SK-N-SH (cell line): ENCODE data around the gene TRNAU1AP. TPM values are rescaled to one million over a fixed set of nuclear protein-coding genes. Genes with fewer than 3 reads are reported as not detected.

Experiments
- CTCF ChIA-PET: fragments of 300-600, 350-600 bp; formaldehyde crosslinking; extraction: SDS; loops from one replicate; lab custom pipeline; 2021; lab: Yijun Ruan, JAX
- POLR2A ChIA-PET: fragments of 350-600 bp; sonication (Branson Sonifier 250); formaldehyde crosslinking; extraction: SDS; loops from one replicate; lab custom pipeline; 2020; ENCODE audit warnings: antibody characterized with exemption, inconsistent platforms; lab: Yijun Ruan, JAX
- DNase-seq: peaks from one replicate; pipeline ENCODE4 v3.0.0; 2012
- H2AFZ ChIP-seq: fragments of 200-600 bp; sonication (generic); 2 replicates; pipeline ENCODE4 v1.8.1; 2016; ENCODE audit warnings: antibody characterized with exemption, mild to moderate bottlenecking, low read depth
- H3F3A ChIP-seq: fragments of 200-600 bp; sonication (generic); replicated peaks from 2 replicates; pipeline ENCODE3; 2016; ENCODE audit warnings: antibody characterized with exemption, mild to moderate bottlenecking; ENCODE audit not compliant: insufficient read depth
- H3K27ac ChIP-seq, 2 experiments: fragments of 200-500 bp in 1 of 2; fragments of 200-600 bp in 1 of 2; sonication (Bioruptor generic) in 1 of 2; sonication (generic), shearing (Covaris generic) in 1 of 2; 2 replicates each; pipeline versions ENCODE4 v1.5.1 to v1.6.1; 2014 to 2016; ENCODE audit warnings: low read depth in 2 of 2, inconsistent platforms in 1 of 2, low read length in 1 of 2, mild to moderate bottlenecking in 1 of 2, mixed read lengths in 1 of 2
- H3K27me3 ChIP-seq: fragments of 200-600 bp; sonication (generic), shearing (Covaris generic); 2 replicates; pipeline ENCODE4 v1.6.1; 2016; ENCODE audit warnings: mixed run types; ENCODE audit not compliant: insufficient read depth
- H3K36me3 ChIP-seq, 2 experiments: fragments of 200-500 bp in 1 of 2; fragments of 200-600 bp in 1 of 2; sonication (Bioruptor generic) in 1 of 2; sonication (generic) in 1 of 2; replicated peaks in 1 of 2; 2 replicates each; pipeline versions ENCODE3 to v1.5.1; 2014 to 2016; ENCODE audit warnings: low read length in 1 of 2, mild to moderate bottlenecking in 1 of 2; ENCODE audit not compliant: insufficient read depth in 2 of 2, control insufficient read depth in 1 of 2
- H3K4me1 ChIP-seq, 2 experiments: fragments of 200-500 bp in 1 of 2; fragments of 200-600 bp in 1 of 2; sonication (Bioruptor generic) in 1 of 2; sonication (generic), shearing (Covaris generic) in 1 of 2; 2 replicates each; pipeline versions ENCODE4 v1.5.1 to v1.6.1; 2014 to 2016; ENCODE audit warnings: low read depth in 1 of 2, low read length in 1 of 2, mixed run types in 1 of 2; ENCODE audit not compliant: insufficient read depth in 2 of 2, control insufficient read depth in 1 of 2
- H3K4me2 ChIP-seq: fragments of 200-600 bp; sonication (generic), shearing (Covaris generic); 2 replicates; pipeline ENCODE4 v1.6.1; 2017; ENCODE audit warnings: mixed run types
- H3K4me3 ChIP-seq, 2 experiments: fragments of 200-500 bp in 1 of 2; fragments of 200-600 bp in 1 of 2; sonication (Bioruptor generic) in 1 of 2; sonication (generic), shearing (Covaris generic) in 1 of 2; 2 replicates each; pipeline versions ENCODE4 v1.5.1 to v1.8.1; 2014 to 2016; ENCODE audit warnings: low read depth in 2 of 2, inconsistent platforms in 1 of 2, low read length in 1 of 2, mild to moderate bottlenecking in 1 of 2, mixed read lengths in 1 of 2, moderate library complexity in 1 of 2
- H3K79me2 ChIP-seq: fragments of 200-600 bp; sonication (generic); 2 replicates; pipeline ENCODE4 v1.8.1; 2017; ENCODE audit warnings: mild to moderate bottlenecking; ENCODE audit not compliant: insufficient read depth
- H3K9ac ChIP-seq: fragments of 200-600 bp; sonication (generic); 2 replicates; pipeline ENCODE4 v1.6.1; 2017; ENCODE audit warnings: mixed run types
- H3K9me2 ChIP-seq: fragments of 200-600 bp; sonication (generic); 2 replicates; pipeline ENCODE4 v1.6.1; 2017; ENCODE audit warnings: mixed run types
- H3K9me3 ChIP-seq: fragments of 200-600 bp; sonication (generic); 2 replicates; pipeline ENCODE4 v1.6.1; 2017; ENCODE audit warnings: mixed run types, mild to moderate bottlenecking, moderate library complexity
- H4K20me1 ChIP-seq: fragments of 200-600 bp; sonication (generic); 2 replicates; pipeline ENCODE4 v1.6.1; 2017; ENCODE audit warnings: mild to moderate bottlenecking, mixed run types; ENCODE audit not compliant: insufficient read depth
- CHD2 ChIP-seq: fragments of 150-350 bp; IDR thresholded peaks from 2 replicates; pipeline ENCODE4 v1.6.1; 2018; ENCODE audit warnings: low read length; ENCODE audit not compliant: partially characterized antibody
- ELF1 ChIP-seq: IDR thresholded peaks from 2 replicates; pipeline ENCODE4 v1.4.0; 2012
- EP300 ChIP-seq, 2 experiments: IDR thresholded peaks; 2 replicates each; pipeline versions ENCODE4 v1.4.0 to v1.6.1; 2012; ENCODE audit warnings: borderline replicate concordance in 1 of 2, low read depth in 1 of 2, low read length in 1 of 2
- GABPA ChIP-seq: IDR thresholded peaks from 2 replicates; pipeline ENCODE4 v1.4.0; 2012; ENCODE audit warnings: low read depth, mild to moderate bottlenecking
- GATA2 ChIP-seq: sonication (generic); formaldehyde crosslinking; IDR thresholded peaks from 2 replicates; pipeline ENCODE4 v1.5.0; 2020; ENCODE audit warnings: mild to moderate bottlenecking, missing genetic modification reagents
- JUND ChIP-seq: IDR thresholded peaks from 2 replicates; pipeline ENCODE4 v1.4.0; 2012
- MEF2A ChIP-seq: IDR thresholded peaks from 2 replicates; pipeline ENCODE4 v1.4.0; 2012; ENCODE audit warnings: low read depth, borderline replicate concordance
- RAD21 ChIP-seq: IDR thresholded peaks from 2 replicates; pipeline ENCODE4 v1.6.1; 2012; ENCODE audit warnings: mild to moderate bottlenecking, low read length
- RCOR1 ChIP-seq: fragments of 150-350 bp; IDR thresholded peaks from 2 replicates; pipeline ENCODE4 v1.6.1; 2017; ENCODE audit warnings: antibody characterized with exemption, low read length
- SIN3A ChIP-seq: IDR thresholded peaks from 2 replicates; pipeline ENCODE4 v1.6.1; 2012; ENCODE audit warnings: low read depth, mild to moderate bottlenecking, low read length, moderate library complexity, borderline replicate concordance
- TAF1 ChIP-seq: IDR thresholded peaks from 2 replicates; pipeline ENCODE4 v1.6.1; 2012; ENCODE audit warnings: low read depth, mild to moderate bottlenecking, low read length, moderate library complexity, borderline replicate concordance
- TCF12 ChIP-seq: IDR thresholded peaks from 2 replicates; pipeline ENCODE4 v1.4.0; 2012
- WGBS: methylation state at CpG from one replicate; pipeline ENCODE4 v1.1.6; 2017; ENCODE audit warnings: low lambda C conversion rate; 5-methylcytosine and 5-hydroxymethylcytosine counted together
- polyA plus RNA-seq, 3 experiments: library from polyadenylated mRNA; depleted of rRNA; stranded (reverse); fragments of >200 nt; gene quantifications; 2 replicates each; pipeline ENCODE4 v1.2.3, GENCODE V29; 2012
- TF ChIP-seq, protein P1 (sequence below): IDR thresholded peaks from 2 replicates; pipeline ENCODE4 v1.4.0; 2012; ENCODE audit warnings: low read depth
- TF ChIP-seq, protein P2 (sequence below): IDR thresholded peaks from 2 replicates; pipeline ENCODE4 v1.4.0; 2012; ENCODE audit warnings: low read depth, borderline replicate concordance
- TF ChIP-seq, protein P3 (sequence below): IDR thresholded peaks from 2 replicates; pipeline ENCODE4 v1.6.1; 2012; ENCODE audit warnings: mild to moderate bottlenecking, low read depth, low read length, moderate library complexity

TRNAU1AP gene
- polyA plus RNA-seq, 1 of the 3 experiments (the other 2 are of a cell fraction): 25.8 TPM

DNA sequence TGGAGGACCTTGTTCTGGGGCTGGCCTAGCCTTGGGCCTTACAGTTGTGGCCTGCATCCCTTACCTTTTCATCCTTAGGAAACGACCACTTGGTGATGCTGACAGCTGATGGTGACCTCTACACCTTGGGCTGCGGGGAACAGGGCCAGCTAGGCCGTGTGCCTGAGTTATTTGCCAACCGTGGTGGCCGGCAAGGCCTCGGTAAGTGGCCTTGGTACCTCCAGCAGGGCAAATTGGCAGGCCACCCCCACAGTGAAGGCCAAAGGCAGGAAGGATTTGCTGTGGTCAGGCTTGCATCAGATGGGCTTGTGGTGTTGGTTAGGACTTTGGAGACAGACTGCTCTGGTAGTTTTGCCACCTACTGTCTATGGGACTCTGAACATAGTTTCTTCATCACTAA, 17.7 kb upstream of the TRNAU1AP start:
- DNase-seq: no peak
- no CpG with 5 or more reads among the region's 6 CpGs for WGBS
- CTCF ChIA-PET: interaction anchor here (0.9 kb wide), 1 partner anchor 17 kb away, joined by 3 read pairs; the partner anchor contains the start of gene TRNAU1AP
- Histone ChIP-seq H3F3A (no peaks in the 10 kb centered on the region), H3K27me3 (no peaks in the 10 kb centered on the region), H3K4me3 (no peak overlapping the region), H3K4me2 (no peak overlapping the region), H3K9me3 (no peaks in the 10 kb centered on the region), H2AFZ (no peak overlapping the region), H3K4me1 (peaks cover 0 to 14% of the 10 kb centered on the region in 2 experiments; a peak in 1 of 4 replicates), H3K27ac (no peak overlapping the region), H3K79me2 (0 out of 2 replicates have a peak, but pooled peaks cover 3% of the 10 kb centered on the region), H4K20me1 (no peaks in the 10 kb centered on the region), H3K9ac (no peak overlapping the region), H3K36me3 (peaks cover 7 to 55% of the 10 kb centered on the region in 2 experiments), H3K9me2 (no peaks in the 10 kb centered on the region)
- TF ChIP-seq ELF1: no peak
- TF ChIP-seq JUND: no peak
- TF ChIP-seq, protein P1, sequence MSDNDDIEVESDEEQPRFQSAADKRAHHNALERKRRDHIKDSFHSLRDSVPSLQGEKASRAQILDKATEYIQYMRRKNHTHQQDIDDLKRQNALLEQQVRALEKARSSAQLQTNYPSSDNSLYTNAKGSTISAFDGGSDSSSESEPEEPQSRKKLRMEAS: no peak
- no peak for TF ChIP-seq RCOR1
- no peak for TF ChIP-seq GATA2 (CRISPR knock-in tag)
- no peak for TF ChIP-seq GABPA
- TF ChIP-seq, protein P2, sequence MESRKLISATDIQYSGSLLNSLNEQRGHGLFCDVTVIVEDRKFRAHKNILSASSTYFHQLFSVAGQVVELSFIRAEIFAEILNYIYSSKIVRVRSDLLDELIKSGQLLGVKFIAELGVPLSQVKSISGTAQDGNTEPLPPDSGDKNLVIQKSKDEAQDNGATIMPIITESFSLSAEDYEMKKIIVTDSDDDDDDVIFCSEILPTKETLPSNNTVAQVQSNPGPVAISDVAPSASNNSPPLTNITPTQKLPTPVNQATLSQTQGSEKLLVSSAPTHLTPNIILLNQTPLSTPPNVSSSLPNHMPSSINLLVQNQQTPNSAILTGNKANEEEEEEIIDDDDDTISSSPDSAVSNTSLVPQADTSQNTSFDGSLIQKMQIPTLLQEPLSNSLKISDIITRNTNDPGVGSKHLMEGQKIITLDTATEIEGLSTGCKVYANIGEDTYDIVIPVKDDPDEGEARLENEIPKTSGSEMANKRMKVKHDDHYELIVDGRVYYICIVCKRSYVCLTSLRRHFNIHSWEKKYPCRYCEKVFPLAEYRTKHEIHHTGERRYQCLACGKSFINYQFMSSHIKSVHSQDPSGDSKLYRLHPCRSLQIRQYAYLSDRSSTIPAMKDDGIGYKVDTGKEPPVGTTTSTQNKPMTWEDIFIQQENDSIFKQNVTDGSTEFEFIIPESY: no peak
- TF ChIP-seq TAF1: no peak
- TF ChIP-seq, protein P3, sequence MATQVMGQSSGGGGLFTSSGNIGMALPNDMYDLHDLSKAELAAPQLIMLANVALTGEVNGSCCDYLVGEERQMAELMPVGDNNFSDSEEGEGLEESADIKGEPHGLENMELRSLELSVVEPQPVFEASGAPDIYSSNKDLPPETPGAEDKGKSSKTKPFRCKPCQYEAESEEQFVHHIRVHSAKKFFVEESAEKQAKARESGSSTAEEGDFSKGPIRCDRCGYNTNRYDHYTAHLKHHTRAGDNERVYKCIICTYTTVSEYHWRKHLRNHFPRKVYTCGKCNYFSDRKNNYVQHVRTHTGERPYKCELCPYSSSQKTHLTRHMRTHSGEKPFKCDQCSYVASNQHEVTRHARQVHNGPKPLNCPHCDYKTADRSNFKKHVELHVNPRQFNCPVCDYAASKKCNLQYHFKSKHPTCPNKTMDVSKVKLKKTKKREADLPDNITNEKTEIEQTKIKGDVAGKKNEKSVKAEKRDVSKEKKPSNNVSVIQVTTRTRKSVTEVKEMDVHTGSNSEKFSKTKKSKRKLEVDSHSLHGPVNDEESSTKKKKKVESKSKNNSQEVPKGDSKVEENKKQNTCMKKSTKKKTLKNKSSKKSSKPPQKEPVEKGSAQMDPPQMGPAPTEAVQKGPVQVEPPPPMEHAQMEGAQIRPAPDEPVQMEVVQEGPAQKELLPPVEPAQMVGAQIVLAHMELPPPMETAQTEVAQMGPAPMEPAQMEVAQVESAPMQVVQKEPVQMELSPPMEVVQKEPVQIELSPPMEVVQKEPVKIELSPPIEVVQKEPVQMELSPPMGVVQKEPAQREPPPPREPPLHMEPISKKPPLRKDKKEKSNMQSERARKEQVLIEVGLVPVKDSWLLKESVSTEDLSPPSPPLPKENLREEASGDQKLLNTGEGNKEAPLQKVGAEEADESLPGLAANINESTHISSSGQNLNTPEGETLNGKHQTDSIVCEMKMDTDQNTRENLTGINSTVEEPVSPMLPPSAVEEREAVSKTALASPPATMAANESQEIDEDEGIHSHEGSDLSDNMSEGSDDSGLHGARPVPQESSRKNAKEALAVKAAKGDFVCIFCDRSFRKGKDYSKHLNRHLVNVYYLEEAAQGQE: no peak
- TF ChIP-seq TCF12: no peak
- no peak for TF ChIP-seq SIN3A
- TF ChIP-seq MEF2A: no peak
- no peak for TF ChIP-seq EP300 (IDR thresholded peaks at IDR 0.05; ENCODE audit: borderline replicate concordance in 1 of 2, low read depth in 1 of 2, low read length in 1 of 2)
- TF ChIP-seq CHD2: no peak
- no peak for TF ChIP-seq RAD21
- POLR2A ChIA-PET: no interaction called here
